Measurements from ENCODE around the gene PGP. TPM values are rescaled to one million over a fixed set of nuclear protein-coding genes. Genes with fewer than 3 reads are reported as not detected.

Gene PGP
- total RNA-seq, 1 donor from 2014 or later: 10.2 TPM

GRCh38 chr16:2238150-2238837 is 23.7 kb upstream of the PGP start:
- peak in 1 of 2 donors; percentile 23 for DNase-seq (ENCODE audit: low spot score in 2 of 2)
- FAIRE-seq: no peak

- DNase-seq (ENCODE audit: low spot score in 2 of 2) (no peak), FAIRE-seq (no peak)
Observed at GRCh38 chr16:2237493-2238149, 23.0 kb upstream of the PGP start.

GRCh38 chr16:2237102-2237482 is 22.5 kb upstream of the PGP start:
- FAIRE-seq: no peak
- DNase-seq (ENCODE audit: low spot score in 2 of 2): no peak

GRCh38 chr16:2236337-2237101 is 21.9 kb upstream of the PGP start, which contains the start of gene DNASE1L2:
Gene DNASE1L2, plus strand, starts transcription at chr16:2236444. Its CDS starts 373 bp downstream, at chr16:2236817.
- no peak for DNase-seq (ENCODE audit: low spot score in 2 of 2)
- FAIRE-seq: no peak

- no peak for FAIRE-seq
- DNase-seq (ENCODE audit: low spot score in 2 of 2): no peak
Observed at GRCh38 chr16:2235695-2236336, 21.2 kb upstream of the PGP start.

GRCh38 chr16:2235234-2235651 is 20.6 kb upstream of the PGP start:
- no peak for DNase-seq (ENCODE audit: low spot score in 2 of 2)
- FAIRE-seq: no peak

- FAIRE-seq: no peak
- no peak for DNase-seq (ENCODE audit: low spot score in 2 of 2)
Observed at GRCh38 chr16:2234813-2235170, 20.2 kb upstream of the PGP start.

GRCh38 chr16:2233872-2234812 is 19.5 kb upstream of the PGP start:
- DNase-seq (ENCODE audit: low spot score in 2 of 2) (no peak), FAIRE-seq (no peak)

- FAIRE-seq: no peak
- no peak for DNase-seq (ENCODE audit: low spot score in 2 of 2)
Observed at GRCh38 chr16:2233046-2233775, 18.6 kb upstream of the PGP start.

- DNase-seq (ENCODE audit: low spot score in 2 of 2) (no peak), FAIRE-seq (no peak)
Observed at GRCh38 chr16:2232094-2232990, 17.7 kb upstream of the PGP start.

GRCh38 chr16:2231016-2231931 is 16.6 kb upstream of the PGP start:
- FAIRE-seq (no peak), DNase-seq (ENCODE audit: low spot score in 2 of 2) (no peak)

GRCh38 chr16:2230376-2230775 is 15.7 kb upstream of the PGP start:
- DNase-seq (ENCODE audit: low spot score in 2 of 2): no peak
- FAIRE-seq: no peak

GRCh38 chr16:2229632-2230250 is 15.1 kb upstream of the PGP start:
- FAIRE-seq (no peak), DNase-seq (ENCODE audit: low spot score in 2 of 2) (no peak)

GRCh38 chr16:2229091-2229490 is 14.5 kb upstream of the PGP start:
- FAIRE-seq: no peak
- no peak for DNase-seq (ENCODE audit: low spot score in 2 of 2)

- DNase-seq (ENCODE audit: low spot score in 2 of 2) (no peak), FAIRE-seq (no peak)
Observed at GRCh38 chr16:2228161-2228824, 13.7 kb upstream of the PGP start.

- FAIRE-seq (no peak), DNase-seq (ENCODE audit: low spot score in 2 of 2) (no peak)
Observed at GRCh38 chr16:2226918-2227317, 12.3 kb upstream of the PGP start.
